Measurements from ENCODE around the gene EHMT1.

The EHMT1 gene

DNA sequence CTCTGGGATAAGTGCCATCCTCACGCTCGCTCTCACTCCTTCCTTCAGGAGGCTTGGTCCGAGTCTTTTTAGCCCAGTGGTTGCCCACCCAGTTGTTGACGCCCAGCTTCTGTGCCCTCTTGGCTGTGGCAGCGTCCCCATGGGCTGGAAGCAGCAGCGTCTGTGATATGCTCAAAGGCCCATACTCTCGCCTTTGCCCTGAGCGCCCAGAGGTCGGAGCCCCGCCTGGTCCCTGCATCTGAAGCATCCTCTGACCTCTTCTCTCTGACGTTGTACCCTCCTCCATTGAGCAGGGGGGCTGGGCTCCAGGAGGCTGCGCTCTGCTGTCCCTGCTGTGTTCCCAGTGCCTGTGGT, 180.8 kb downstream of the EHMT1 start:
- H3K27me3 ChIP-seq = no peaks in the 10 kb centered on the region
- H3K36me3 ChIP-seq = peaks cover 42 to 94% (median 83%) of the 10 kb centered on the region in 3 donors
- H3K4me3 ChIP-seq = no peak overlapping the region
- no peak for DNase-seq
- no peaks in the 10 kb centered on the region for H3K4me1 ChIP-seq
- TF ChIP-seq, protein P1, sequence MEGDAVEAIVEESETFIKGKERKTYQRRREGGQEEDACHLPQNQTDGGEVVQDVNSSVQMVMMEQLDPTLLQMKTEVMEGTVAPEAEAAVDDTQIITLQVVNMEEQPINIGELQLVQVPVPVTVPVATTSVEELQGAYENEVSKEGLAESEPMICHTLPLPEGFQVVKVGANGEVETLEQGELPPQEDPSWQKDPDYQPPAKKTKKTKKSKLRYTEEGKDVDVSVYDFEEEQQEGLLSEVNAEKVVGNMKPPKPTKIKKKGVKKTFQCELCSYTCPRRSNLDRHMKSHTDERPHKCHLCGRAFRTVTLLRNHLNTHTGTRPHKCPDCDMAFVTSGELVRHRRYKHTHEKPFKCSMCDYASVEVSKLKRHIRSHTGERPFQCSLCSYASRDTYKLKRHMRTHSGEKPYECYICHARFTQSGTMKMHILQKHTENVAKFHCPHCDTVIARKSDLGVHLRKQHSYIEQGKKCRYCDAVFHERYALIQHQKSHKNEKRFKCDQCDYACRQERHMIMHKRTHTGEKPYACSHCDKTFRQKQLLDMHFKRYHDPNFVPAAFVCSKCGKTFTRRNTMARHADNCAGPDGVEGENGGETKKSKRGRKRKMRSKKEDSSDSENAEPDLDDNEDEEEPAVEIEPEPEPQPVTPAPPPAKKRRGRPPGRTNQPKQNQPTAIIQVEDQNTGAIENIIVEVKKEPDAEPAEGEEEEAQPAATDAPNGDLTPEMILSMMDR (IDR thresholded peaks at IDR 0.05) = no peak
- intact Hi-C loops (cut with DNase I; ENCODE audit: low total_unique reads) = no loop called here
- no peak overlapping the region for H3K27ac ChIP-seq
- no peaks in the 10 kb centered on the region for H3K9me3 ChIP-seq

DNA sequence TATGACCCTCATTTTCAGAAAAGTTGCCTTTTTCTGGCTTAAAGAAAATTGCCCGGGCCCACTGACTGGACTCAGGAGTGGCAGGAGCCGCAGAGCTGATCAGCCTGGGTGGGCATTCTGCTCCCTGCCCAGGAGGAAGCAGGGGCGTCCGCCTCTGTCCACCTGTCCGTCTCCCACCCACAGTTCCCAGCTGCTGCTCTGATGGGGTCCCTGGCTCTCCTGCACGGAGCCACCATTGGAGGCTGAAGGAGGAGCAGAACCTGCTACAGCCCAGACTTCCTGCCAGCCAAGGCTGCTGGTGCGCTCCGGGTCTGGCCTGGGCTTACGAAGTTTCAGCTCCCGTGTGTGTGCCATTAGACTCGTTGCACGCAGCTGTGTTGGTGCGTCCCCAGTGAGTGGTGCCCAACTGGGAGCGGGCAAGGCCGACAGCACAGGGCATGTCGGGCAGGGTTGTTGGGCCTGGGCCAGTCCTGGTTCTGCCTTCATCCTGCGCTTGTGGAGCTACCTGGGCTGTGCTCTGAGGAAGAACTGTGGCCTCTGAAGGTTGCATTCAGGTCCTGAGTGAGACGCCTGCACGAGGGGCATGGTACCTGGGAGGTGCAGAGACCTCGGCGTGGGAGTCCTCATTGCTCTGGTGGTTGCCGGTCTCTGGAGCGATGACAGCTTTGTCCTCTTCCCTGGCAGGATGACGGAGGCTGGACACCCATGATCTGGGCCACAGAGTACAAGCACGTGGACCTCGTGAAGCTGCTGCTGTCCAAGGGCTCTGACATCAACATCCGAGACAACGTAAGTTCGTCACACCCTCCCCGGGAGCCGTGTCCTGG, 181.6 kb downstream of the EHMT1 start:
- no peaks in the 10 kb centered on the region for H3K4me1 ChIP-seq
- no peak for DNase-seq
- no peak overlapping the region for H3K27ac ChIP-seq
- H3K9me3 ChIP-seq = no peaks in the 10 kb centered on the region
- no peak overlapping the region for H3K4me3 ChIP-seq
- no peaks in the 10 kb centered on the region for H3K27me3 ChIP-seq
- intact Hi-C loops (cut with DNase I; ENCODE audit: low total_unique reads) = no loop called here
- peaks cover 35 to 92% (median 75%) of the 10 kb centered on the region in 3 donors for H3K36me3 ChIP-seq
- TF ChIP-seq, protein P1 (IDR thresholded peaks at IDR 0.05) = no peak

GRCh38 chr9:137801023-137801319, 182.2 kb downstream of the EHMT1 start:
- H3K36me3 ChIP-seq = peaks cover 30 to 92% (median 69%) of the 10 kb centered on the region in 3 donors
- H3K4me3 ChIP-seq = no peak overlapping the region
- H3K27me3 ChIP-seq = no peaks in the 10 kb centered on the region
- TF ChIP-seq, protein P1 (IDR thresholded peaks at IDR 0.05) = no peak
- no peak for DNase-seq
- H3K4me1 ChIP-seq = no peaks in the 10 kb centered on the region
- no peaks in the 10 kb centered on the region for H3K9me3 ChIP-seq
- no peak overlapping the region for H3K27ac ChIP-seq
- intact Hi-C loops (cut with DNase I; ENCODE audit: low total_unique reads) = no loop called here

GRCh38 chr9:137802021-137802420, 183.2 kb downstream of the EHMT1 start:
- Histone ChIP-seq H3K27ac (no peak overlapping the region), H3K36me3 (peaks cover 27 to 88% (median 61%) of the 10 kb centered on the region in 3 donors), H3K27me3 (no peaks in the 10 kb centered on the region), H3K4me1 (no peaks in the 10 kb centered on the region), H3K9me3 (no peaks in the 10 kb centered on the region), H3K4me3 (no peak overlapping the region)
- intact Hi-C loops (cut with DNase I; ENCODE audit: low total_unique reads) = no loop called here
- no peak for DNase-seq
- TF ChIP-seq, protein P1 (IDR thresholded peaks at IDR 0.05) = no peak

- H3K27ac ChIP-seq = no peak overlapping the region
- H3K27me3 ChIP-seq = no peaks in the 10 kb centered on the region
- DNase-seq = no peak
- intact Hi-C loops (cut with DNase I; ENCODE audit: low total_unique reads) = no loop called here
- TF ChIP-seq, protein P1 (IDR thresholded peaks at IDR 0.05) = no peak
- H3K4me3 ChIP-seq = no peak overlapping the region
- peaks cover 27 to 85% (median 58%) of the 10 kb centered on the region in 3 donors for H3K36me3 ChIP-seq
- H3K4me1 ChIP-seq = no peaks in the 10 kb centered on the region
- H3K9me3 ChIP-seq = no peaks in the 10 kb centered on the region
These were observed 183.9 kb downstream of the EHMT1 start for GRCh38 chr9:137802521-137803243.

Data from tibial artery (tissue), 4 donors.